ENCODE measurements around the gene TET3.

The TET3 gene

GRCh38 chr2:73999881-74000597 lies 15.3 kb downstream of the TET3 start:
- TF ChIP-seq POLR2A (IDR thresholded peaks at IDR 0.05; ENCODE audit: low read depth, low read length), result no peak
- FAIRE-seq (no peak), DNase-seq (ENCODE audit: insufficient read length, low spot score) (no peak)

GRCh38 chr2:74000666-74001065 lies 16.0 kb downstream of the TET3 start:
- no peak for TF ChIP-seq POLR2A (IDR thresholded peaks at IDR 0.05; ENCODE audit: low read depth, low read length)
- FAIRE-seq (no peak), DNase-seq (ENCODE audit: insufficient read length, low spot score) (no peak)

GRCh38 chr2:74001121-74001520 lies 16.4 kb downstream of the TET3 start:
- DNase-seq (ENCODE audit: insufficient read length, low spot score), result no peak
- no peak for FAIRE-seq
- no peak for TF ChIP-seq POLR2A (IDR thresholded peaks at IDR 0.05; ENCODE audit: low read depth, low read length)

GRCh38 chr2:74001781-74002504 lies 17.2 kb downstream of the TET3 start:
- no peak for TF ChIP-seq POLR2A (IDR thresholded peaks at IDR 0.05; ENCODE audit: low read depth, low read length)
- FAIRE-seq, result no peak
- no peak for DNase-seq (ENCODE audit: insufficient read length, low spot score)

GRCh38 chr2:74002505-74003421 lies 18.1 kb downstream of the TET3 start:
- FAIRE-seq, result no peak
- TF ChIP-seq POLR2A (IDR thresholded peaks at IDR 0.05; ENCODE audit: low read depth, low read length), result peak; percentile 54
- peak; percentile 87 for DNase-seq (ENCODE audit: insufficient read length, low spot score)

GRCh38 chr2:74003494-74004211 lies 18.9 kb downstream of the TET3 start:
- TF ChIP-seq POLR2A (IDR thresholded peaks at IDR 0.05; ENCODE audit: low read depth, low read length), result no peak
- no peak for DNase-seq (ENCODE audit: insufficient read length, low spot score)

GRCh38 chr2:74004212-74005182 lies 19.8 kb downstream of the TET3 start:
- DNase-seq (ENCODE audit: insufficient read length, low spot score) (no peak), FAIRE-seq (no peak)

More at GRCh38 chr2:74003494-74004211, 18.9 kb downstream of the TET3 start:
- no peak for FAIRE-seq

GRCh38 chr2:74005786-74006185 lies 21.1 kb downstream of the TET3 start:
- no peak for DNase-seq (ENCODE audit: insufficient read length, low spot score)
- TF ChIP-seq POLR2A (IDR thresholded peaks at IDR 0.05; ENCODE audit: low read depth, low read length), result no peak
- FAIRE-seq, result no peak

More at GRCh38 chr2:74004212-74005182, 19.8 kb downstream of the TET3 start:
- no peak for TF ChIP-seq POLR2A (IDR thresholded peaks at IDR 0.05; ENCODE audit: low read depth, low read length)

GRCh38 chr2:74006459-74006858 lies 21.7 kb downstream of the TET3 start:
- DNase-seq (ENCODE audit: insufficient read length, low spot score) (no peak), FAIRE-seq (no peak)
- no peak for TF ChIP-seq POLR2A (IDR thresholded peaks at IDR 0.05; ENCODE audit: low read depth, low read length)

- no peak for FAIRE-seq
- DNase-seq (ENCODE audit: insufficient read length, low spot score), result no peak
Observed at GRCh38 chr2:74007121-74007520, 22.4 kb downstream of the TET3 start.

GRCh38 chr2:74007711-74008110 lies 23.0 kb downstream of the TET3 start:
- TF ChIP-seq POLR2A (IDR thresholded peaks at IDR 0.05; ENCODE audit: low read depth, low read length), result no peak
- DNase-seq (ENCODE audit: insufficient read length, low spot score) (no peak), FAIRE-seq (no peak)

More at GRCh38 chr2:74007121-74007520, 22.4 kb downstream of the TET3 start:
- TF ChIP-seq POLR2A (IDR thresholded peaks at IDR 0.05; ENCODE audit: low read depth, low read length), result no peak

GRCh38 chr2:74008761-74009395 lies 24.2 kb downstream of the TET3 start:
- FAIRE-seq (no peak), DNase-seq (ENCODE audit: insufficient read length, low spot score) (no peak)
- no peak for TF ChIP-seq POLR2A (IDR thresholded peaks at IDR 0.05; ENCODE audit: low read depth, low read length)
